Urothelium cell line (cell line): Measurements from ENCODE around the gene PTPRD.
"Not testable (repeated sequence)": the region's sequence is repeated elsewhere in the genome, so short reads cannot be mapped to it uniquely, and the experiment has no call there.

ENCODE experiments used
- DNase-seq: peaks from one replicate; pipeline ENCODE4 v3.0.0; 2011; ENCODE audit warnings: low spot score, mixed read lengths
- FAIRE-seq: peaks from 2 replicates; lab custom pipeline; 2011; peaks lifted over from hg19 to GRCh38; lab: Jason Lieb, UNC

Gene PTPRD

DNA sequence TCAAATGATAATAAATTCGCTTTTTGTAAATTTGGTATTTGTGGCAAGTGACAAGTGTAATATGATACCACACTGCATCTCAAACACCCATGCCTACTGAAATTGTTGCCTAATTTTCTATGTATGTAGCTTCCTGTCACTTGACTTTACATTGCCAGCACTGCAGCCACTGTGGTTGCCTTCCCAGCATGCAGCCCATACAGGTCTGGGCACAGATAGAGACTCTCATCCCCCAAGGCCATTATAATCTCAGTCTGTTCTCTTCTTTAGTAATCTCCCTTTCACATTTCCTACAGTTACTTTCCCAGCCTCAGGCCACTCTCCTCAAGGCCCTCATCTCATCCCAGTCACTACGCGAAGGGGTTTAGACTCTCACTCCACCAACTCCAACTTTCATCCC, 1200.6 kb downstream of the PTPRD start:
- FAIRE-seq = no peak
- DNase-seq = no peak

DNA sequence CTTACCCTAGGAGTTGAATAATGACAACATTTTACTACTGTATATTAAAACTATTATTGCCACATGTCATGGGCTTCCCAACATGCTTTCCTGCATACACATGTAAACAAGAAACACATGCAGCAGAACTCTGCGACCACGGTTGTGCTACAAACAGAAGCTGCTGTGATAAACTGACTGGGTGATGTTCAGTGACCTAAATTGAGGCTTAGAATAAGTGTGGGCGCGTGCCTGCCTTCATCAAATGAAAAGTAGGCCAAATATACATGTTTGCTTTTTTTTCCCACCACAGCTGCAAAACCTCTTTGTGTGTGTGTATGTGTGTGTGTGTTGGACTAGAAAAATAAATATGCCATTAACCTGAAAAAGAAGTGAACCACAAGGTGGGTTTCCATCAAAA, 1202.1 kb downstream of the PTPRD start:
- no peak for DNase-seq
- FAIRE-seq = no peak

GRCh38 chr9:9399982-9400381, 1212.8 kb downstream of the PTPRD start:
- no peak for FAIRE-seq
- DNase-seq = no peak

- no peak for DNase-seq
- no peak for FAIRE-seq
These were observed 1216.3 kb downstream of the PTPRD start for GRCh38 chr9:9396518-9396917.

GRCh38 chr9:9395539-9395938, 1217.3 kb downstream of the PTPRD start:
- DNase-seq (no peak), FAIRE-seq (no peak)

DNA sequence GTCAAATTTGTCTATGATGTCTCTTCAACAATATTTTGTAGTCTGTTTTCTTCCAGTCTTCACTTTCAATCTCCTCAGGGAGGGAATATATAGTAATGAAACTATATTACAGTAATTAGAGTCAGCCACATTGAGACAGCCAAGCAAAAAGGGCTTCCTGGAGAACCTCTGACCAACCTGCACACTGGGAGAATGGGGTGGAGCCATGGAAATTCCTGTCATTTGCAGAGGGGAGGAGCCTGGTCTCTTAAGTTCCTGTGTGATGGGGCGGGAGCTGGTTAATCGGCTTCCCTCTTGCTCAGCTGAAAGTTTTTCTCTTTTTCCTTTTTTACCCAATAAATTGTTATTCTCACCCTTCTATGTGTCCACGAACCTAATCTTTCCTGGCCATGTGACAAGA, 1220.0 kb downstream of the PTPRD start:
- FAIRE-seq (no peak), DNase-seq (no peak)

DNA sequence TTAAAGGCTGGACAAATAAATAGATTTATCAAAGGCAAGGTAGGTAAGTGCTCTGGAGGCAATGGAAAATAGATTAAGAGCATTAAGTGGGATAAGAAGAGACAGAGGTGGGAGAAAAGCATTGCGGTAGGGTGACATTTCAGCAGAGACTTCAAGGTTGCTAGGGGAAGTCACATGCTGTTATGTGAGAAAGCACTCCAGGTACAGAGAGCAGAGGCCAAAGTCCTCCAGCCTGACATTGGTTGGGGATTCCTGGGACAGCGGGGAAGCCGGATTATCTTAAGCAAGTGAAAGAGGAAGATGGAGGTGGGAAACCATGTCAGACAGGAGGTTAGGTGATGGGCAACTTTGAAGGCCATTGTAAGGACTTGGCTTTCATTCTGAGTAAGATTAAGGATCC, 1222.9 kb downstream of the PTPRD start:
- FAIRE-seq = no peak
- no peak for DNase-seq

DNA sequence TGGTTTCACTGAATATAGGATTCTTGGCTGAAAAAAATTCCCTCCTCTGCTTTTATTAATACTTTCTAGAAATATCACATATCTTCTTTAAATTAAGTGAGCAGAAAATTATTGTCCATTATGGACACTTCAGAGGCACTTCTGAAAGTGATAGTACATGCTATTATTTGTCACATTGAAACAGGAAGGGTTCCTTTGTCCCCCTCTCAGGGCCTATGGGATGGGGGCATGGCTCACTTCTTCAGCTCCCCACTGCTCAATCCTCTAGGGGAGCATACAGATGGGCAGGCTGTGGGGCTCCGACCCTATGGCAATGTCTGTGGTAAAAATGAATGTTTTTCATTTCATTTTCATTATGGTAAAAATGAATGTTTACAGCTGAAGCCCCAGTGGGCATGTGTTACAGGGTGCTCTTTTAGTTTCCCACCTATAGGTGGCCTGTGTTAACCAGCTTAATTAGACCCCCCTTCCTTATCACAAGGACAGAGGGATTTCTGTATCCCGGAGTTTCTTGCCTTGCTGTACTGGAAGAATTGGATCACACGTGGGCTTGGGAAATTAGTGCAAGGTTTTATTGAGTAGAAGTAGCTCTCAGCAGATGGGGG, 1225.2 kb downstream of the PTPRD start:
- FAIRE-seq = no peak
- DNase-seq = no peak

GRCh38 chr9:9362332-9362731, 1250.5 kb downstream of the PTPRD start:
- DNase-seq (no peak), FAIRE-seq (no peak)

DNA sequence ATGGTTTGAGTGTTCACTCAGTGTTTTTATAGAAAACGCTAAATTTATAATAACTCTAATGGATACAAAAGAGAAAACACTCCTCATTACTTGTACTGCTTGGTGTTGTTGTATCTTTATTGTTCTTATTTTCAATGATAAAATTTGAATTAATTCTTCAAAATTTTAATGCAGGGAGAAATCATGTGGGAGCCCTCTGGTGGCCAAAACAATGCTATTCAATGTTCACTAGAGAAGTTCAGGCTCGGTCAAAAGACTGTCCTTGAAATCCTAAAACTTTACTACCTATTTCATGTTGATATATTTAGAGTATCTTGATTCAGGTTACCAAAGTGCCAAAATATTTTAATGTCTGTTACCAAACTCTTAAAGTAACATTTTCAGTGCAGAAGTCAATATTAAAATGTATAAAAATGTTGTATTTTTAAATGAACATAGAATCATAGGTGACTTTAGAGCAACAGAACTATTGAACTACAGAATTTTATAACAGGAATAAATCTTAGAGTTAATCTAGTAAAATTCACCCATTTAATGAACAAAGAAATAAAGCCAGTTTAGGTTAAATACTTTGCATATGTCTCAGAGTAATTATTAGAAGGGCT, 1259.8 kb downstream of the PTPRD start:
- FAIRE-seq (no peak), DNase-seq (peak; percentile 1)

DNA sequence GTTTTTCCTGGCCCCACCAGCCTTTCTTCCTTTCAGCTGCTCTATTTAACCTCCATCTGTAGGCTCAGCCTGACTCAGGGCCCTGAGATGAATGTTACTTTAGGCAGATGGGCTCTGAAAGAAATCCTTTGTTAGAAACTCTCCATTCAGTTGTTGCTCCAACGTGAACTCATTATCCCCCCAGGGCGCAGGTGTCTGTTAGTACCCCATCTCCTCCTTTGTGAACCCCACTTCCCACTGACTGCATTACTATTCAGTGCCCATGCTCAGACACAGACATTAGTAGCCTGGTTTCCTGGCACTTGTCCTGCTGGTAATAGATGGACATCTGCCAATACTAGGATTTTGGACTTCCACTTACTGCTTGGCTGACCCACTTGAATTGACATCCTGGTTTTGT, 1271.6 kb downstream of the PTPRD start:
- DNase-seq = no peak
- no peak for FAIRE-seq

DNA sequence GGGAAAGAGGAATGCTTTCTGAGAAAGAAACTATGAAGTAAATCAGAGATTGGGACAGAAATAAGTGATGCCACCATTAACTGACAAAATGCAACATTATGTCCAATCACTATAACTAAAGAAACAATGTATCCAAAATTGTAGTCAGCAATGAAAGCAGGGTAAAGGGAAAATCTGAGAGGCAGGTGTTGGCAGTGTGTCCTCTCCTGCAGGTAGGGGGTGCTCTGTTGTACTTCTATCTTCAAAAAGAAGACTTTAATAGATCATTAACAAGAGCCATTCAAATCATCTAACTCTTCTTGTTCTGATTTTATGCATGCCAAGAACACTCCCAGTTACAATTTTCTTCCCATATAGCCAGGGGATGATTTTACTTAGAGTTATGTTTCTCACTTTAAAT, 1275.7 kb downstream of the PTPRD start:
- no peak for DNase-seq
- no peak for FAIRE-seq

- FAIRE-seq = no peak
- DNase-seq = no peak
These were observed 1286.1 kb downstream of the PTPRD start for GRCh38 chr9:9326749-9327148.

- DNase-seq = peak; percentile 4
- FAIRE-seq = no peak
These were observed 1293.8 kb downstream of the PTPRD start for GRCh38 chr9:9319007-9319406.

DNA sequence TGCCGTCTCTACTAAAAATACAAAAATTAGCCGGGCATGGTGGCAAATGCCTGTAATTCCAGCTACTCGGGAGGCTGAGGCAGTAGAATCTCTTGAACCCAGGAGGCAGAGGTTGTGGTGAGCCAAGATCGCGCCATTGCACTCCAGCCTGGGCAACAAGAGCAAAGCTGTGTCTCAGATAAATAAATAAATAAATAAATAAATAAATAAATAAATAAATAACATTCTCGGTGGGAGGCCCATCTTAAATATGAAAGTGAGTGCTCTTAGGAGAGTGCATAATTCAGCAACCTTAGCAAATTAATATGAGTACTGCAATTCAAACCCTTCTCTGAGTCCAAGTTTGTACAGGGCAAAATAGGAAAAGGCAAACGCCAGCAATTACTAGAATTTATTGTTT, 1302.1 kb downstream of the PTPRD start:
- FAIRE-seq, DNase-seq: not testable (repeated sequence)

- no peak for DNase-seq
- FAIRE-seq = no peak
These were observed 1307.2 kb downstream of the PTPRD start for GRCh38 chr9:9305600-9305999.

DNA sequence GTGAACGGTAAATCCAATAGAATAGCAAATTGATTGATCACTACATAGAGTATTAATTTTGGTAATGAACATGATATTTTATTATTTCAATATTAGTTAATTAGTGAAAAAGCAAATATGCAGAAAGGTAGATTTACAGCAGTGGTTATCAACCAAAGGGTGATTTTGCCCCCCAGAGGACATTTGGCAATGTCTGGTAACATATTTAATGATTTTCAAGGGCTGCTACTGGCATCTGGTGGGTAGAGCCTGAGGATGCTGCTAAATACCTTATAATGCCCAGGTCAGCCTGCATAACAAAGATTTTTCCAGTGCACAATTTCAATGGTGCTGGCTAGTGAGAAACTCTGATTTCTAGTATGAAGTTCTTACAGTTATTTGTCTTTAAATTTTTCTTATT, 1313.7 kb downstream of the PTPRD start:
- FAIRE-seq (no peak), DNase-seq (no peak)

DNA sequence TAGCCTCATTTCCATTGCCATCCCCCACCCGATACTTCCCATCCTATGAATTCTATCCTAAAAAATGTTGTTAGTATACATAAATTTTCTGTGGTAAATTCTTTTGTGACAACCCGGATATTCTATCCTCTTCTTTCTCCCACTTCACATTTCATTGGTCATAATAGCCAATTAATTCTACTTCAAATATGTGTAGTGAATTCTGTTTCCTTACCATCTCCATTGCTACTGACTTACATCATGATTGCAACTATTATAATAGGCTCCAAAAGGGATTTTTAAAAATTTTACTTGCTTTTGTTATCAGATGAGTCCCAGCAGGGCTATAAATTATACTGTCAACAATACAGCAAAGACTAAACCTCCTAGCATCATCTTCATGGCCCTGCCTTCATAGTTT, 1326.8 kb downstream of the PTPRD start:
- FAIRE-seq (no peak), DNase-seq (no peak)

- FAIRE-seq (no peak), DNase-seq (no peak)
These were observed 1328.6 kb downstream of the PTPRD start for GRCh38 chr9:9284201-9284600.

GRCh38 chr9:9283159-9283986, 1329.4 kb downstream of the PTPRD start:
- no peak for DNase-seq
- no peak for FAIRE-seq

DNA sequence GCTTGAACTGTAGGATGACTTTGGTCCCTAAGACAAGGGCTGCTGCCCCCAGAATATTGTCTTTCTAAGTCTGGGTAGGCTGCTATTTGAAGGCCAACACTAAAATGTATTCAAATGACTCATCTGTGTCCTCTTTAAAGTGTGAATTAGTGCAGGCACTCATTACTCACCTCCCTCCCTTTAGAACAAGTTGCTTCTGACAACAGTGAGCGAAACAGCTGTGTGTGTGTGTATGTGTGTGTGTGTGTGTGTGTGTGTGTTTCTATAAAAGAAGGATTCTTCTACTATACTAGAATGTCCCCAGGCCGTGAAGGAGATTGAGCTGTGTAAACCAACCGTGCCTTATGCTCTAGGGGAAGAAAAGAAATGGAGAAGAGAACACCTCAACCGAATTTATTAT, 1337.2 kb downstream of the PTPRD start:
- FAIRE-seq = no peak

GRCh38 chr9:9257999-9258498, 1354.8 kb downstream of the PTPRD start:
- DNase-seq (no peak), FAIRE-seq (no peak)

More for the DNA sequence above, 1337.2 kb downstream of the PTPRD start:
- DNase-seq = no peak
